22Rv1 (cell line): Measurements from ENCODE around the gene SERTAD4.

Source experiments
- ZFX ChIP-seq: fragments of 450-650 bp; IDR thresholded peaks from 2 replicates; pipeline ENCODE4 v1.6.1; 2017; ENCODE audit warnings: antibody characterized with exemption, borderline replicate concordance
- TF ChIP-seq, protein P1 (sequence below): fragments of 450-650 bp; IDR thresholded peaks from 2 replicates; pipeline ENCODE4 v1.5.1; 2017; ENCODE audit warnings: mild to moderate bottlenecking

DNA sequence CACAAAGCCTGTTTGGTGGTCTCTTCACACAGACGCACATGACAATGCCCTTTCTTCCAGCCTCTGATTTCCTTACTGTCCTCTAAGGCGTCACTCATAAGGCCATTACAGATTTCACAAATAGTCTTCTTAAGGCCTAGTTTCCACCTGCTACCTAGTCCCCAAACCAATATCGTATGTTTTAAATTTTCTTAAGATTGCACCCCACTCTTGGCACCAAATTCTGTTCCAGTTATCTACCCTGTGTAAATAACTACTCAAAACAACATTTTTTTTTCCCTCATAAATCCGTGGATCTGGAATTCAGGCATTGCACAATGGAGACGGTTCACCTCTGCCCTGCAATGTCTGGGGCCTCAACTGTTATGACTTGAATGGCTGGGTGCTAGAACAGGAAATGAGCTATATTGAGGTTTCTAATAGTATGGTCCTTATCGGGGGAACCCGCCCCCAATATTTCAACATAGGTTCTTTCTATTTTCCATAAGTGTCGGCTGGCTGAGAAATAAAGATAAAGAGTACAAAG lies 36.9 kb upstream of the SERTAD4 start:
- TF ChIP-seq, protein P1, sequence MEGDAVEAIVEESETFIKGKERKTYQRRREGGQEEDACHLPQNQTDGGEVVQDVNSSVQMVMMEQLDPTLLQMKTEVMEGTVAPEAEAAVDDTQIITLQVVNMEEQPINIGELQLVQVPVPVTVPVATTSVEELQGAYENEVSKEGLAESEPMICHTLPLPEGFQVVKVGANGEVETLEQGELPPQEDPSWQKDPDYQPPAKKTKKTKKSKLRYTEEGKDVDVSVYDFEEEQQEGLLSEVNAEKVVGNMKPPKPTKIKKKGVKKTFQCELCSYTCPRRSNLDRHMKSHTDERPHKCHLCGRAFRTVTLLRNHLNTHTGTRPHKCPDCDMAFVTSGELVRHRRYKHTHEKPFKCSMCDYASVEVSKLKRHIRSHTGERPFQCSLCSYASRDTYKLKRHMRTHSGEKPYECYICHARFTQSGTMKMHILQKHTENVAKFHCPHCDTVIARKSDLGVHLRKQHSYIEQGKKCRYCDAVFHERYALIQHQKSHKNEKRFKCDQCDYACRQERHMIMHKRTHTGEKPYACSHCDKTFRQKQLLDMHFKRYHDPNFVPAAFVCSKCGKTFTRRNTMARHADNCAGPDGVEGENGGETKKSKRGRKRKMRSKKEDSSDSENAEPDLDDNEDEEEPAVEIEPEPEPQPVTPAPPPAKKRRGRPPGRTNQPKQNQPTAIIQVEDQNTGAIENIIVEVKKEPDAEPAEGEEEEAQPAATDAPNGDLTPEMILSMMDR, result no peak
- no peak for TF ChIP-seq ZFX
